HCT116 (cell line): ENCODE results near the gene SLC2A13. TPM values are rescaled to one million over a fixed set of nuclear protein-coding genes. Genes with fewer than 3 reads are reported as not detected.

Experiments used
- ATAC-seq: fragments of 200-7000 bp; cut with Tn5 transposase; 2 replicates; pipeline ENCODE4 v1.9.1; 2020; ENCODE audit warnings: mild to moderate bottlenecking, moderate library complexity
- BruUV-seq: library from RNA; stranded (reverse); fragments of 400-500 nt; replicated peaks from 2 replicates; lab custom pipeline; 2021; lab: Mats Ljungman, UMichigan
- CTCF ChIA-PET: fragments of 300-600 bp; sonication (Branson Sonifier 250); formaldehyde crosslinking; loops from one replicate; lab custom pipeline; 2021; ENCODE audit warnings: antibody characterized with exemption; lab: Charles Lee
- POLR2A ChIA-PET: fragments of 300-600, 350-600 bp; sonication (Branson Sonifier 250); formaldehyde crosslinking; loops from one replicate; lab custom pipeline; 2021; ENCODE audit warnings: antibody characterized with exemption; lab: Charles Lee
- RAD21 ChIA-PET, 2 experiments: fragments of 300-600 bp; sonication (Branson Sonifier 250); formaldehyde crosslinking; loops; one replicate each; lab custom pipeline; 2023; ENCODE audit warnings: low total read pairs in 2 of 2; ENCODE audit not compliant: uncharacterized antibody in 2 of 2, unreplicated experiment in 2 of 2, low non-redundant PET in 1 of 2; lab: Charles Lee
- DNase-seq: peaks from one replicate; pipeline ENCODE4 v3.0.0-alpha.2; 2010; ENCODE audit warnings: low read depth, low spot score
- H2AFZ ChIP-seq: fragments of 200-600 bp; shearing (Covaris generic), sonication (generic); 2 replicates; pipeline ENCODE4 v1.6.1; 2017; ENCODE audit warnings: low read depth, mixed run types, mixed read lengths, antibody characterized with exemption, low read length; ENCODE audit not compliant: poor library complexity, severe bottlenecking
- H3K27ac ChIP-seq: 2 replicates; pipeline ENCODE4 v1.5.1; 2012; ENCODE audit warnings: low read depth, low read length
- H3K27me3 ChIP-seq: fragments of 200-600 bp; sonication (generic); 2 replicates; pipeline ENCODE4 v1.6.1; 2016; ENCODE audit warnings: mixed run types, low read length, mixed read lengths; ENCODE audit not compliant: insufficient read depth
- H3K36me3 ChIP-seq, 2 experiments: fragments of 200-500 bp in 1 of 2; fragments of 200-600 bp in 1 of 2; sonication (Bioruptor generic) in 1 of 2; sonication (generic) in 1 of 2; 2 replicates each; pipeline versions ENCODE4 v1.5.1 to v1.6.1; 2014 to 2016; ENCODE audit warnings: low read length in 2 of 2, inconsistent platforms in 1 of 2, mixed read lengths in 1 of 2, mixed run types in 1 of 2; ENCODE audit not compliant: insufficient read depth in 2 of 2, control insufficient read depth in 1 of 2
- H3K4me1 ChIP-seq, 2 experiments: fragments of 200-600 bp in 1 of 2; sonication (generic) in 1 of 2; 2 replicates each; pipeline versions ENCODE4 v1.5.1 to v1.6.1; 2012 to 2017; ENCODE audit warnings: low read length in 2 of 2, inconsistent platforms in 1 of 2, mild to moderate bottlenecking in 1 of 2, mixed read lengths in 1 of 2, mixed run types in 1 of 2, moderate library complexity in 1 of 2; ENCODE audit not compliant: insufficient read depth in 2 of 2, control insufficient read depth in 1 of 2
- H3K4me2 ChIP-seq: fragments of 200-600 bp; sonication (generic); 2 replicates; pipeline ENCODE4 v1.6.1; 2017; ENCODE audit warnings: mixed run types, low read length, mixed read lengths
- H3K4me3 ChIP-seq, 2 experiments: fragments of 200-600 bp in 1 of 2; sonication (generic) in 1 of 2; replicated peaks in 1 of 2; 2 replicates each; pipeline ENCODE4 v1.5.1; 2011 to 2016; ENCODE audit warnings: low read length in 2 of 2, control low read depth in 1 of 2, low read depth in 1 of 2, mild to moderate bottlenecking in 1 of 2, mixed read lengths in 1 of 2, mixed run types in 1 of 2
- H3K79me2 ChIP-seq: fragments of 200-600 bp; sonication (generic); 2 replicates; pipeline ENCODE4 v1.6.1; 2017; ENCODE audit warnings: mild to moderate bottlenecking, mixed run types, low read length, moderate library complexity, mixed read lengths; ENCODE audit not compliant: insufficient read depth
- H3K9ac ChIP-seq: fragments of 200-600 bp; sonication (generic); 2 replicates; pipeline ENCODE4 v1.6.1; 2016; ENCODE audit warnings: low read length, mixed read lengths
- H3K9me2 ChIP-seq: fragments of 200-600 bp; sonication (generic), shearing (Covaris generic); 2 replicates; pipeline ENCODE4 v1.6.1; 2017; ENCODE audit warnings: mixed run types, mild to moderate bottlenecking, moderate library complexity; ENCODE audit not compliant: insufficient read depth
- H3K9me3 ChIP-seq, 2 experiments: fragments of 200-500 bp in 1 of 2; fragments of 200-600 bp in 1 of 2; sonication (Bioruptor generic) in 1 of 2; sonication (generic) in 1 of 2; 2 replicates each; pipeline ENCODE4 v1.6.1; 2014 to 2017; ENCODE audit warnings: low read length in 2 of 2, mixed read lengths in 2 of 2, inconsistent platforms in 1 of 2, low read depth in 1 of 2, mild to moderate bottlenecking in 1 of 2, mixed run types in 1 of 2, moderate library complexity in 1 of 2; ENCODE audit not compliant: control insufficient read depth in 1 of 2, insufficient read depth in 1 of 2
- H4K20me1 ChIP-seq: fragments of 200-600 bp; sonication (generic), shearing (Covaris generic); 2 replicates; pipeline ENCODE4 v1.6.1; 2017; ENCODE audit warnings: mixed run types, mild to moderate bottlenecking, moderate library complexity; ENCODE audit not compliant: insufficient read depth
- ATF3 ChIP-seq: IDR thresholded peaks from 2 replicates; pipeline ENCODE4 v1.6.1; 2012
- CBX3 ChIP-seq: IDR thresholded peaks from 2 replicates; pipeline ENCODE4 v1.6.1; 2012; ENCODE audit warnings: low read depth
- CEBPB ChIP-seq: IDR thresholded peaks from 2 replicates; pipeline ENCODE4 v1.6.1; 2012; ENCODE audit warnings: low read depth
- EZH2 ChIP-seq: fragments of 200-600 bp; sonication (generic); IDR thresholded peaks from 2 replicates; pipeline ENCODE4 v1.6.1; 2017; ENCODE audit warnings: antibody characterized with exemption, mixed run types
- EZH2phosphoT487 ChIP-seq: fragments of 200-600 bp; IDR thresholded peaks from 2 replicates; pipeline ENCODE4 v1.6.1; 2018; ENCODE audit warnings: antibody characterized with exemption, borderline replicate concordance
- POLR2A ChIP-seq: IDR thresholded peaks from 2 replicates; pipeline ENCODE4 v1.7.0; 2011; ENCODE audit warnings: borderline replicate concordance; ENCODE audit not compliant: insufficient read depth, insufficient read length; ENCODE audit errors: extremely low read depth
- RAD21 ChIP-seq: IDR thresholded peaks from 2 replicates; pipeline ENCODE4 v1.6.1; 2012; ENCODE audit warnings: low read depth, mild to moderate bottlenecking
- REST ChIP-seq: IDR thresholded peaks from 2 replicates; pipeline ENCODE4 v1.6.1; 2012; ENCODE audit warnings: low read depth
- SIN3A ChIP-seq: IDR thresholded peaks from 2 replicates; pipeline ENCODE4 v1.6.1; 2012; ENCODE audit warnings: low read depth
- SRF ChIP-seq: IDR thresholded peaks from 2 replicates; pipeline ENCODE4 v1.6.1; 2012; ENCODE audit warnings: low read depth
- TCF7L2 ChIP-seq: IDR thresholded peaks from 2 replicates; pipeline ENCODE4 v1.7.0; 2011; ENCODE audit warnings: borderline replicate concordance, inconsistent platforms; ENCODE audit not compliant: insufficient read depth, insufficient read length; ENCODE audit errors: extremely low read depth
- YY1 ChIP-seq: IDR thresholded peaks from 2 replicates; pipeline ENCODE4 v1.6.1; 2011; ENCODE audit warnings: low read length, low read depth, moderate library complexity, mild to moderate bottlenecking; ENCODE audit not compliant: insufficient replicate concordance; ENCODE audit errors: extremely low read depth
- ZBTB33 ChIP-seq: IDR thresholded peaks from 2 replicates; pipeline ENCODE4 v1.6.1; 2011; ENCODE audit warnings: mild to moderate bottlenecking, low read length, moderate library complexity; ENCODE audit not compliant: insufficient replicate concordance; ENCODE audit errors: extremely low read depth
- ZNF274 ChIP-seq: fragments of 200-500 bp; sonication (Bioruptor generic); IDR thresholded peaks from 2 replicates; pipeline ENCODE4 v1.6.1; 2014; ENCODE audit warnings: mild to moderate bottlenecking, low read depth, low read length, inconsistent platforms
- intact Hi-C: fragments of 100-400 bp; cut with micrococcal nuclease; formaldehyde crosslinking; loops from 2 replicates; pipeline ENCODE4 v1.10.0; 2022
- total RNA-seq: library from RNA; stranded (reverse); gene quantifications from one replicate; pipeline ENCODE4 v1.2.1, GENCODE V29; 2021; ENCODE audit not compliant: unreplicated experiment

The SLC2A13 gene
- total RNA-seq, 1 experiment from 2014 or later, result 6.8 TPM

GRCh38 chr12:39824505-39825212 is 281.2 kb downstream of the SLC2A13 start:
- TF ChIP-seq SIN3A (no peak), CBX3 (no peak), TCF7L2 (no peak), ZBTB33 (no peak), EZH2 (no peak), RAD21 (peak; percentile 15; the same call in 1 of the 2 replicates)
- ChIA-PET CTCF (no interaction called here), RAD21 (no interaction called here), POLR2A (no interaction called here)
- Histone ChIP-seq H3K27ac (no peak overlapping the region), H4K20me1 (no peaks in the 10 kb centered on the region), H3K9ac (no peak overlapping the region), H2AFZ (no peak overlapping the region), H3K4me1 (no peaks in the 10 kb centered on the region), H3K4me3 (no peak overlapping the region), H3K9me2 (no peaks in the 10 kb centered on the region), H3K36me3 (no peaks in the 10 kb centered on the region), H3K27me3 (no peaks in the 10 kb centered on the region), H3K9me3 (no peaks in the 10 kb centered on the region), H3K79me2 (no peaks in the 10 kb centered on the region), H3K4me2 (no peak overlapping the region)
- ATAC-seq (no peak), DNase-seq (no peak)
- intact Hi-C loops, result no loop called here
- BruUV-seq, result no TSS peak

GRCh38 chr12:39816671-39817185 is 289.2 kb downstream of the SLC2A13 start:
- H3K36me3 ChIP-seq, result no peaks in the 10 kb centered on the region
- ATAC-seq, result no peak
- H2AFZ ChIP-seq, result no peak overlapping the region
- H3K27ac ChIP-seq, result no peak overlapping the region
- no peaks in the 10 kb centered on the region for H3K27me3 ChIP-seq
- H3K9me3 ChIP-seq, result no peaks in the 10 kb centered on the region
- ChIA-PET CTCF (no interaction called here), POLR2A (no interaction called here), RAD21 (no interaction called here)
- no peaks in the 10 kb centered on the region for H3K4me1 ChIP-seq
- H3K4me2 ChIP-seq, result no peak overlapping the region
- BruUV-seq, result no TSS peak
- intact Hi-C loops, result no loop called here
- DNase-seq, result no peak
- H3K79me2 ChIP-seq, result no peaks in the 10 kb centered on the region
- H3K9ac ChIP-seq, result no peak overlapping the region
- H4K20me1 ChIP-seq, result no peaks in the 10 kb centered on the region
- no peaks in the 10 kb centered on the region for H3K9me2 ChIP-seq
- no peak overlapping the region for H3K4me3 ChIP-seq
- TF ChIP-seq ATF3 (no peak), ZNF274 (no peak), SRF (no peak), EZH2phosphoT487 (no peak), CEBPB (no peak), POLR2A (no peak), REST (no peak), CBX3 (no peak), YY1 (no peak)
